Upper lobe of left lung (tissue), 6 donors: Measurements from ENCODE around the gene ZDHHC5. TPM values are rescaled to one million over a fixed set of nuclear protein-coding genes. Genes with fewer than 3 reads are reported as not detected.

Source experiments
- ATAC-seq, 2 donors: fragments of 200-7000 bp; cut with Tn5 transposase; one replicate each; pipeline ENCODE4 v1.9.1; 2022; ENCODE audit warnings: mild to moderate bottlenecking in 2 of 2, moderate library complexity in 2 of 2; ENCODE audit not compliant: low FRiP score in 2 of 2
- DNase-seq, 2 donors: peaks; one replicate each; pipeline ENCODE4 v3.0.0-alpha.2; 2019 to 2020
- H3K27ac ChIP-seq, 4 donors: fragments of 200-600 bp; sonication (generic); one replicate each; pipeline ENCODE4 v1.5.1; 2016 to 2019
- H3K27me3 ChIP-seq, 4 donors: fragments of 200-600 bp; sonication (generic); one replicate each; pipeline ENCODE4 v1.5.1; 2017 to 2019
- H3K36me3 ChIP-seq, 4 donors: fragments of 200-600 bp; sonication (generic); one replicate each; pipeline ENCODE4 v1.5.1; 2016 to 2019
- H3K4me1 ChIP-seq, 4 donors: fragments of 200-600 bp; sonication (generic); one replicate each; pipeline ENCODE4 v1.5.1; 2018 to 2019
- H3K4me3 ChIP-seq, 4 donors: fragments of 200-600 bp; sonication (generic); one replicate each; pipeline ENCODE4 v1.5.1; 2017 to 2019; ENCODE audit warnings: mild to moderate bottlenecking in 2 of 4, moderate library complexity in 1 of 4
- H3K9me3 ChIP-seq, 4 donors: fragments of 200-600 bp; sonication (generic); one replicate each; pipeline ENCODE4 v1.5.1; 2018 to 2019
- EP300 ChIP-seq, 4 donors: sonication (generic); formaldehyde crosslinking; IDR thresholded peaks; one replicate each; pipeline ENCODE4 v1.5.1; 2017; ENCODE audit warnings: antibody characterized with exemption in 4 of 4, control low read depth in 2 of 4
- POLR2A ChIP-seq, 4 donors: fragments of 450-650 bp; IDR thresholded peaks; one replicate each; pipeline ENCODE4 v1.5.1; 2016 to 2017; ENCODE audit warnings: antibody characterized with exemption in 4 of 4, mild to moderate bottlenecking in 2 of 4
- POLR2AphosphoS5 ChIP-seq, 2 donors: sonication (generic); formaldehyde crosslinking; IDR thresholded peaks; one replicate each; pipeline ENCODE4 v1.5.1; 2017; ENCODE audit warnings: antibody characterized with exemption in 2 of 2
- WGBS, 2 donors: methylation state at CpG; one replicate each; pipeline ENCODE4 v1.1.5; 2017 to 2018; 5-methylcytosine and 5-hydroxymethylcytosine counted together
- total RNA-seq, 6 donors: library from RNA; depleted of rRNA in 4 of 6; stranded (reverse); fragments of >200 nt in 4 of 6; gene quantifications; one replicate each; pipeline versions ENCODE4 v1.1.0 to v1.2.1, GENCODE V29; 2016 to 2021
- TF ChIP-seq, protein P1 (sequence below), 6 experiments: fragments of 450-650 bp in 4 of 6; fragments of 200-600 bp in 2 of 6; sonication (generic) in 2 of 6; IDR thresholded peaks; one replicate each; pipeline ENCODE4 v1.5.1; 2016 to 2019; ENCODE audit warnings: antibody characterized with exemption in 6 of 6
- donor health status: DM: no; HTN: no; CAD: no; lungs with moderate emphysema.
- donor health status: DM: no; HTN: yes; CAD: no; lungs with severe emphysema.

Gene ZDHHC5
- total RNA-seq, 6 donors from 2014 or later = 45.1 to 81.9 (median 58.7) TPM

GRCh38 chr11:57658023-57658361 lies 9.9 kb upstream of the ZDHHC5 start:
- Histone ChIP-seq H3K4me1 (peaks cover 9 to 36% (median 12%) of the 10 kb centered on the region in 4 donors), H3K27me3 (no peaks in the 10 kb centered on the region), H3K9me3 (no peaks in the 10 kb centered on the region), H3K36me3 (peaks cover 23 to 38% (median 30%) of the 10 kb centered on the region in 4 donors), H3K4me3 (peak overlapping the region; percentile 61 to 77 (median 65)), H3K27ac (peak overlapping the region; percentile 76 to 88 (median 82))
- TF ChIP-seq POLR2A (IDR thresholded peaks at IDR 0.05) (no peak), EP300 (IDR thresholded peaks at IDR 0.05) (no peak), POLR2AphosphoS5 (IDR thresholded peaks at IDR 0.05) (no peak)
- TF ChIP-seq, protein P1, sequence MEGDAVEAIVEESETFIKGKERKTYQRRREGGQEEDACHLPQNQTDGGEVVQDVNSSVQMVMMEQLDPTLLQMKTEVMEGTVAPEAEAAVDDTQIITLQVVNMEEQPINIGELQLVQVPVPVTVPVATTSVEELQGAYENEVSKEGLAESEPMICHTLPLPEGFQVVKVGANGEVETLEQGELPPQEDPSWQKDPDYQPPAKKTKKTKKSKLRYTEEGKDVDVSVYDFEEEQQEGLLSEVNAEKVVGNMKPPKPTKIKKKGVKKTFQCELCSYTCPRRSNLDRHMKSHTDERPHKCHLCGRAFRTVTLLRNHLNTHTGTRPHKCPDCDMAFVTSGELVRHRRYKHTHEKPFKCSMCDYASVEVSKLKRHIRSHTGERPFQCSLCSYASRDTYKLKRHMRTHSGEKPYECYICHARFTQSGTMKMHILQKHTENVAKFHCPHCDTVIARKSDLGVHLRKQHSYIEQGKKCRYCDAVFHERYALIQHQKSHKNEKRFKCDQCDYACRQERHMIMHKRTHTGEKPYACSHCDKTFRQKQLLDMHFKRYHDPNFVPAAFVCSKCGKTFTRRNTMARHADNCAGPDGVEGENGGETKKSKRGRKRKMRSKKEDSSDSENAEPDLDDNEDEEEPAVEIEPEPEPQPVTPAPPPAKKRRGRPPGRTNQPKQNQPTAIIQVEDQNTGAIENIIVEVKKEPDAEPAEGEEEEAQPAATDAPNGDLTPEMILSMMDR (IDR thresholded peaks at IDR 0.05) = no peak
- ATAC-seq = no peak
- 0 to 1% methylated on average over 8 of the region's 8 CpGs for WGBS, 2 donors
- no peak for DNase-seq

DNA sequence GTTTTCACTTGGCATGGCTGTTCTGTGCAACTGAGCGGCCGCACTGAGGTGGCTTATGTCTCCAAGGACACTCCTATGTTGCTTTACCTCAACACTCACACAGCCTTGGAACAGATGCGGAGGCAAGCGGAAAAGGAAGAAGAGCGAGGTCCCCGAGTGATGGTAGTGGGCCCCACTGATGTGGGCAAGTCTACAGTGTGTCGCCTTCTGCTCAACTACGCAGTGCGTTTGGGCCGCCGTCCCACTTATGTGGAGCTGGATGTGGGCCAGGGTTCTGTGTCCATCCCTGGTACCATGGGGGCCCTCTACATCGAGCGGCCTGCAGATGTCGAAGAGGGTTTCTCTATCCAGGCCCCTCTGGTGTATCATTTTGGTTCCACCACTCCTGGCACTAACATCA lies 8.2 kb upstream of the ZDHHC5 start:
- TF ChIP-seq, protein P1 (IDR thresholded peaks at IDR 0.05) = no peak
- no peak for TF ChIP-seq POLR2AphosphoS5 (IDR thresholded peaks at IDR 0.05)
- no peak for TF ChIP-seq POLR2A (IDR thresholded peaks at IDR 0.05)
- no peak for TF ChIP-seq EP300 (IDR thresholded peaks at IDR 0.05)
- Histone ChIP-seq H3K36me3 (peaks cover 23 to 38% (median 30%) of the 10 kb centered on the region in 4 donors), H3K4me1 (peaks cover 9 to 31% (median 12%) of the 10 kb centered on the region in 4 donors), H3K27me3 (no peaks in the 10 kb centered on the region), H3K9me3 (no peaks in the 10 kb centered on the region), H3K27ac (no peak overlapping the region), H3K4me3 (no peak overlapping the region)
- 93 to 96% methylated on average over 12 to 14 of the region's 14 CpGs for WGBS, 2 donors
- ATAC-seq (no peak), DNase-seq (no peak)

- WGBS, 2 donors = 66 to 68% methylated on average over 4 of the region's 4 CpGs
- TF ChIP-seq POLR2AphosphoS5 (IDR thresholded peaks at IDR 0.05) (no peak), EP300 (IDR thresholded peaks at IDR 0.05) (no peak), POLR2A (IDR thresholded peaks at IDR 0.05) (no peak)
- TF ChIP-seq, protein P1 (IDR thresholded peaks at IDR 0.05) = no peak
- H3K4me1 ChIP-seq = peaks cover 9 to 37% (median 17%) of the 10 kb centered on the region in 4 donors
- no peak overlapping the region for H3K27ac ChIP-seq
- DNase-seq = no peak
- peaks cover 23 to 38% (median 30%) of the 10 kb centered on the region in 4 donors for H3K36me3 ChIP-seq
- no peaks in the 10 kb centered on the region for H3K9me3 ChIP-seq
- no peak for ATAC-seq
- H3K27me3 ChIP-seq = no peaks in the 10 kb centered on the region
- H3K4me3 ChIP-seq = no peak overlapping the region
These were observed 5.0 kb upstream of the ZDHHC5 start for GRCh38 chr11:57662893-57663292.

GRCh38 chr11:57663975-57664374 lies 3.9 kb upstream of the ZDHHC5 start:
- TF ChIP-seq POLR2A (IDR thresholded peaks at IDR 0.05) (no peak), EP300 (IDR thresholded peaks at IDR 0.05) (no peak), POLR2AphosphoS5 (IDR thresholded peaks at IDR 0.05) (no peak)
- TF ChIP-seq, protein P1 (IDR thresholded peaks at IDR 0.05) = no peak
- peaks cover 23 to 38% (median 30%) of the 10 kb centered on the region in 4 donors for H3K36me3 ChIP-seq
- no peaks in the 10 kb centered on the region for H3K9me3 ChIP-seq
- no peak overlapping the region for H3K27ac ChIP-seq
- DNase-seq = no peak
- WGBS, 2 donors = 80 to 94% methylated on average over 9 of the region's 9 CpGs
- peaks cover 4 to 27% (median 9%) of the 10 kb centered on the region in 4 donors for H3K4me1 ChIP-seq
- no peak overlapping the region for H3K4me3 ChIP-seq
- ATAC-seq = no peak
- no peaks in the 10 kb centered on the region for H3K27me3 ChIP-seq

GRCh38 chr11:57667117-57667735 lies 688 bp upstream of the ZDHHC5 start:
- H3K27me3 ChIP-seq = no peaks in the 10 kb centered on the region
- DNase-seq = peak; percentile 88 to 99
- peaks cover 0 to 9% (median 8%) of the 10 kb centered on the region in 4 donors for H3K36me3 ChIP-seq
- H3K4me3 ChIP-seq = peak overlapping the region; percentile 71 to 94 (median 74)
- TF ChIP-seq, protein P1 (IDR thresholded peaks at IDR 0.05) = no peak
- TF ChIP-seq POLR2AphosphoS5 (IDR thresholded peaks at IDR 0.05) = peak in 1 of 2 donors; percentile 11
- H3K9me3 ChIP-seq = no peaks in the 10 kb centered on the region
- peaks cover 18 to 31% (median 26%) of the 10 kb centered on the region in 4 donors for H3K4me1 ChIP-seq
- 0 to 1% methylated on average over 25 to 29 of the region's 29 CpGs for WGBS, 2 donors
- peak; percentile 95 to 97 for ATAC-seq
- H3K27ac ChIP-seq = peak overlapping the region; percentile 96 to 99 (median 98)
